HepG2 (cell line): Measurements from ENCODE around the gene ACAA2. TPM values are rescaled to one million over a fixed set of nuclear protein-coding genes. Genes with fewer than 3 reads are reported as not detected.

ENCODE experiments used
- ATAC-seq: fragments of 200-7000 bp; cut with Tn5 transposase; 3 replicates; pipeline ENCODE4 v1.9.1; 2020; ENCODE audit warnings: mild to moderate bottlenecking, moderate library complexity
- BruUV-seq: library from RNA; stranded (reverse); fragments of 400-500 nt; replicated peaks from 2 replicates; lab custom pipeline; 2021; lab: Mats Ljungman, UMichigan
- CTCF ChIA-PET: fragments of 300-600 bp; formaldehyde crosslinking; extraction: SDS; loops from one replicate; lab custom pipeline; 2021; ENCODE audit warnings: low total read pairs, inconsistent platforms, low intra/inter-chr PET ratio; lab: Yijun Ruan, JAX
- POLR2A ChIA-PET: fragments of 350-600 bp; sonication (Branson Sonifier 250); formaldehyde crosslinking; loops from one replicate; lab custom pipeline; 2020; ENCODE audit warnings: antibody characterized with exemption, inconsistent platforms; lab: Yijun Ruan, JAX
- DNase-seq: peaks from one replicate; pipeline ENCODE4 v3.0.0-alpha.2; 2015; ENCODE audit warnings: low spot score
- FAIRE-seq: peaks from 3 replicates; lab custom pipeline; 2011; peaks lifted over from hg19 to GRCh38; lab: Jason Lieb, UNC
- H2AFZ ChIP-seq: one replicate; pipeline ENCODE4 v1.6.1; 2011; ENCODE audit warnings: low read length, inconsistent platforms
- H3K27ac ChIP-seq: fragments of 300-600 bp; 3 replicates; pipeline ENCODE4 v1.8.0; 2011; ENCODE audit warnings: mixed run types, mild to moderate bottlenecking, mixed read lengths, low read length, inconsistent platforms; ENCODE audit not compliant: insufficient read depth; ENCODE audit errors: extremely low read length
- H3K27me3 ChIP-seq, 2 experiments: fragments of 200-600 bp in 1 of 2; 2 replicates in 1 of 2; 3 replicates in 1 of 2; pipeline versions ENCODE4 v1.6.0 to v1.8.0; 2011; ENCODE audit warnings: low read length in 2 of 2, mild to moderate bottlenecking in 2 of 2, moderate library complexity in 2 of 2, inconsistent platforms in 1 of 2; ENCODE audit not compliant: insufficient read depth in 2 of 2, control insufficient read depth in 1 of 2
- H3K36me3 ChIP-seq, 2 experiments: fragments of 200-600 bp in 1 of 2; replicated peaks in 1 of 2; 2 replicates in 1 of 2; 3 replicates in 1 of 2; pipeline versions ENCODE4 v1.5.1 to v1.8.0; 2011; ENCODE audit warnings: low read length in 2 of 2, inconsistent platforms in 1 of 2; ENCODE audit not compliant: insufficient read depth in 2 of 2, control insufficient read depth in 1 of 2
- H3K4me1 ChIP-seq: 2 replicates; pipeline ENCODE4 v1.5.1; 2012; ENCODE audit warnings: low read length, inconsistent platforms; ENCODE audit not compliant: insufficient read depth
- H3K4me2 ChIP-seq: 2 replicates; pipeline ENCODE4 v1.6.0; 2011; ENCODE audit warnings: low read depth, low read length, inconsistent platforms
- H3K4me3 ChIP-seq, 3 experiments: fragments of 200-600 bp in 1 of 3; sonication (generic), shearing (Covaris generic) in 1 of 3; replicated peaks in 1 of 3; 2 replicates each; pipeline ENCODE4 v1.5.1; 2011 to 2016; ENCODE audit warnings: low read length in 3 of 3, inconsistent platforms in 2 of 3, low read depth in 2 of 3, mild to moderate bottlenecking in 2 of 3, control low read depth in 1 of 3, mixed read lengths in 1 of 3; ENCODE audit not compliant: insufficient read depth in 1 of 3
- H3K79me2 ChIP-seq: one replicate; pipeline ENCODE4 v1.6.1; 2011; ENCODE audit warnings: low read length, inconsistent platforms; ENCODE audit not compliant: insufficient read depth
- H3K9ac ChIP-seq: 2 replicates; pipeline ENCODE4 v1.6.0; 2011; ENCODE audit warnings: mild to moderate bottlenecking, low read depth, low read length, inconsistent platforms; ENCODE audit not compliant: insufficient read depth
- H3K9me3 ChIP-seq: 2 replicates; pipeline ENCODE4 v1.5.1; 2012; ENCODE audit warnings: mild to moderate bottlenecking, low read length
- H4K20me1 ChIP-seq: 2 replicates; pipeline ENCODE4 v1.6.0; 2011; ENCODE audit warnings: inconsistent platforms, mild to moderate bottlenecking, low read length, moderate library complexity; ENCODE audit not compliant: insufficient read depth
- CHCHD3 ChIP-seq: sonication (generic); formaldehyde crosslinking; IDR thresholded peaks from 2 replicates; pipeline ENCODE4 v1.8.0; 2022; ENCODE audit warnings: mild to moderate bottlenecking, missing genetic modification reagents, moderate library complexity
- NBN ChIP-seq: fragments of 450-650 bp; conservative IDR thresholded peaks from 2 replicates; pipeline ENCODE4 v1.6.1; 2017
- PLRG1 ChIP-seq: fragments of 450-650 bp; conservative IDR thresholded peaks from 2 replicates; pipeline ENCODE4 v1.6.1; 2016
- POLR2AphosphoS5 ChIP-seq: IDR thresholded peaks from 2 replicates; pipeline ENCODE4 v1.6.1; 2012; ENCODE audit warnings: low read depth, low read length
- SPEN ChIP-seq: sonication (generic); formaldehyde crosslinking; IDR thresholded peaks from 2 replicates; pipeline ENCODE4 v1.5.1; 2020; ENCODE audit warnings: low read depth, mild to moderate bottlenecking, missing genetic modification reagents
- STAG1 ChIP-seq: sonication (generic); formaldehyde crosslinking; IDR thresholded peaks from 2 replicates; pipeline ENCODE4 v1.4.0; 2020; ENCODE audit warnings: missing genetic modification reagents
- TBP ChIP-seq: sonication (generic); formaldehyde crosslinking; IDR thresholded peaks from 2 replicates; pipeline ENCODE4 v1.5.0; 2020; ENCODE audit warnings: missing genetic modification reagents
- TRIM24 ChIP-seq: sonication (generic); formaldehyde crosslinking; IDR thresholded peaks from 2 replicates; pipeline ENCODE4 v1.8.0; 2022; ENCODE audit warnings: mild to moderate bottlenecking, missing genetic modification reagents
- U2AF2 ChIP-seq: fragments of 200-400 bp; formaldehyde crosslinking; IDR thresholded peaks from 2 replicates; pipeline ENCODE4 v1.6.1; 2017; ENCODE audit warnings: low read depth, mild to moderate bottlenecking, low read length
- ZFP37 ChIP-seq: sonication (generic); formaldehyde crosslinking; IDR thresholded peaks from 2 replicates; pipeline ENCODE4 v1.4.0; 2020; ENCODE audit warnings: missing genetic modification reagents, borderline replicate concordance
- ZNF644 ChIP-seq: IDR thresholded peaks from 2 replicates; pipeline ENCODE4 v1.6.1; 2016; ENCODE audit warnings: low read depth
- WGBS: methylation state at CpG from one replicate; pipeline ENCODE4 v1.1.6; 2017; ENCODE audit warnings: low lambda C conversion rate; 5-methylcytosine and 5-hydroxymethylcytosine counted together
- in situ Hi-C: cut with HindIII; loops from 2 replicates; pipeline ENCODE4 v1.10.0; 2017; ENCODE audit warnings: low pct_unique_long_range_greater_than_20kb; ENCODE audit not compliant: extremely low pct_ligation_motif_present
- intact Hi-C: fragments of 100-400 bp; cut with micrococcal nuclease; formaldehyde crosslinking; loops from one replicate; pipeline ENCODE4 v1.10.0; 2022; ENCODE audit not compliant: unreplicated experiment
- polyA plus RNA-seq, 8 experiments: library from polyadenylated mRNA; depleted of rRNA in 3 of 8; stranded (reverse) in 7 of 8; unstranded in 1 of 8; fragments of >200 nt; fragmentation: Illumina TruSeq in 4 of 8; extraction: Trizol in 4 of 8; gene quantifications; 2 replicates each; pipeline versions ENCODE4 v1.2.1 to v1.2.3, GENCODE V29; 2011 to 2016; ENCODE audit warnings: low read depth in 4 of 8, missing spikeins in 1 of 8, mixed read lengths in 1 of 8; ENCODE audit not compliant: insufficient read depth in 1 of 8
- total RNA-seq, 5 experiments: library from RNA; depleted of rRNA; stranded (reverse); fragments of >200 nt; fragmentation: Illumina TruSeq; extraction: Trizol; gene quantifications; 2 replicates each; pipeline ENCODE4 v1.2.3, GENCODE V29; 2016; ENCODE audit warnings: low read depth in 1 of 5
- TF ChIP-seq, protein P1 (sequence below): sonication (generic); formaldehyde crosslinking; IDR thresholded peaks from 2 replicates; pipeline ENCODE4 v1.9.0; 2021; ENCODE audit warnings: missing genetic modification reagents, borderline replicate concordance
- TF ChIP-seq, protein P2 (sequence below): sonication (generic); formaldehyde crosslinking; IDR thresholded peaks from 2 replicates; pipeline ENCODE4 v1.8.0; 2023; ENCODE audit warnings: mild to moderate bottlenecking, missing genetic modification reagents
- TF ChIP-seq, protein P3 (sequence below): sonication (generic); formaldehyde crosslinking; IDR thresholded peaks from 2 replicates; pipeline ENCODE4 v1.5.0; 2020; ENCODE audit warnings: mild to moderate bottlenecking, missing genetic modification reagents
- TF ChIP-seq, protein P4 (sequence below): fragments of 450-650 bp; IDR thresholded peaks from 2 replicates; pipeline ENCODE4 v1.6.1; 2016

Gene ACAA2
- total and polyA plus RNA-seq, 2 of the 13 experiments (the other 11 are each of a cell fraction or from before 2014, with no cell fraction given), result 51.6 to 182 TPM

DNA sequence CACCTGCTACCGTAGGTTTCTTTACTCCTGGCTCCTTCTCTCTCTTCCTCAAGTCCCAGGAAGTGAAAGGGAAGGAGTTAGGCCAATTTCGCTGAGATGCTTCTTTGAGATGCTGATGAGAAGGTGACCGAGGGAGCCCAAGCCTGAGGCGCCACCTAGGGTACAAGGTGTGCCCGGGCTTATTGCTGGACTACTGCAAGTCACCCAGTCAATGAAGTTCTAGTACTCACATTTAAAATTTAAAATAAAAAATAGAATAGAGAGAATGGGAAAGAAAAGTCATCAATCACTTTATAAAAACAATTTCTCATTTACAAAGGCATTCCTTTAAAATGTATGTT is 45.3 kb downstream of the ACAA2 start (continued):
- TF ChIP-seq, protein P1, sequence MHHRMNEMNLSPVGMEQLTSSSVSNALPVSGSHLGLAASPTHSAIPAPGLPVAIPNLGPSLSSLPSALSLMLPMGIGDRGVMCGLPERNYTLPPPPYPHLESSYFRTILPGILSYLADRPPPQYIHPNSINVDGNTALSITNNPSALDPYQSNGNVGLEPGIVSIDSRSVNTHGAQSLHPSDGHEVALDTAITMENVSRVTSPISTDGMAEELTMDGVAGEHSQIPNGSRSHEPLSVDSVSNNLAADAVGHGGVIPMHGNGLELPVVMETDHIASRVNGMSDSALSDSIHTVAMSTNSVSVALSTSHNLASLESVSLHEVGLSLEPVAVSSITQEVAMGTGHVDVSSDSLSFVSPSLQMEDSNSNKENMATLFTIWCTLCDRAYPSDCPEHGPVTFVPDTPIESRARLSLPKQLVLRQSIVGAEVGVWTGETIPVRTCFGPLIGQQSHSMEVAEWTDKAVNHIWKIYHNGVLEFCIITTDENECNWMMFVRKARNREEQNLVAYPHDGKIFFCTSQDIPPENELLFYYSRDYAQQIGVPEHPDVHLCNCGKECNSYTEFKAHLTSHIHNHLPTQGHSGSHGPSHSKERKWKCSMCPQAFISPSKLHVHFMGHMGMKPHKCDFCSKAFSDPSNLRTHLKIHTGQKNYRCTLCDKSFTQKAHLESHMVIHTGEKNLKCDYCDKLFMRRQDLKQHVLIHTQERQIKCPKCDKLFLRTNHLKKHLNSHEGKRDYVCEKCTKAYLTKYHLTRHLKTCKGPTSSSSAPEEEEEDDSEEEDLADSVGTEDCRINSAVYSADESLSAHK (CRISPR knock-in tag), result no peak

DNA sequence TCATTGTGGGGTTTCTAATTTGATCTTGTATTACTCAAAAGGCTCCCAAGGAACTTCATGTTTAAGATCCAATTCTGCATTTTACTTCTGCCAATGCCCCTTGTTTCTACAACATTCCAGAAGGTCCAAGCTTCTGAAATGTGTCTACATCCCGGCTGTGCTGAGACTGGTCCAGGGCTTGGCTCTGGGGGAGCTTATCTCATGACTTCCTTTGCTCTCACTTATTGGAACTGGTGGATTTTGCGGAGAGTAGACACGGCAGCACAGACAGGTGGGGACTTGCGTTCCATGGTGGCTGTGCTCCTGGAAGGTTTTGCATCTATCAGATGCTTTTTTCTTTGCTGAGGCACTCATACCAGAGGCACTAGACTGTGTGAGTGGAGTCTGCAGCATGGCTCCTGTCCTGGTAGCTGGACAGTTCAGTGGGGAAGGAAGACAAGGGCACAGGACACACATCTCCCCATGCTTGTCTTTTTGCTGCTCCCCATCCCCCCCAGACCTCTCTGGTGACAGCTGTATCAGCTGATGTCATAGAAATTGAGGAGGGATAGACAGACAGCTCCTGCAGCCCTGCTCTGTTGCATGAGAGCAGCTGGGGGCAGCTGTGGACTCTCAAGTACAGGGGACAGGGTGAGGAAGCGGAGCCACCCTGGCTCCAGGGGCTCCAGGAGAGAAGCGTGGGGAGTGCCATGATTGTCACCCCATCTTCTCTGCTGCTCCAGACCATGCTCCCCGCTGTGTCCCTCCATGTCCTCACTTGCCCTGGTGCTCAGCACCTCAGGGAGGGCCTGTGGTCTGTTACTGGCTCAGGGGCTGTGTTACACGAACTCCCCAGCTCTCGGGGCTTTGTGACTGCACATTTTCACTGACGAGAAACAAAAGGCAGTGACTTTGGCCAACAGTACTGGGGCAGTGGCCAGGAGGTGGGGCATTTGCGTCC is 46.0 kb downstream of the ACAA2 start:
- ChIA-PET CTCF (interaction anchor here (1.5 to 1.6 kb wide), 2 partner anchors 208 to 257 kb away, joined by 6 to 7 read pairs; no protein-coding TSS in a partner anchor), POLR2A (interaction anchor here (0.6 kb wide), 1 partner anchor 12 kb away, joined by 3 read pairs; no protein-coding TSS in a partner anchor)
- no peaks in the 10 kb centered on the region for H3K36me3 ChIP-seq
- H3K9me3 ChIP-seq, result no peaks in the 10 kb centered on the region
- no peaks in the 10 kb centered on the region for H3K4me1 ChIP-seq
- FAIRE-seq, result no peak
- H4K20me1 ChIP-seq, result no peaks in the 10 kb centered on the region
- no peak overlapping the region for H3K4me2 ChIP-seq
- no peak for ATAC-seq
- no TSS peak for BruUV-seq
- H3K4me3 ChIP-seq, result no peak overlapping the region
- H3K27ac ChIP-seq, result no peak overlapping the region
- in situ Hi-C loops (no loop called here), intact Hi-C loops (loop anchor here (1.0 kb wide), 2 partner anchors 208 to 257 kb away; no protein-coding TSS in a partner anchor)
- H2AFZ ChIP-seq, result no peak overlapping the region
- DNase-seq, result no peak
- no peaks in the 10 kb centered on the region for H3K79me2 ChIP-seq
- H3K9ac ChIP-seq, result no peak overlapping the region
- no peaks in the 10 kb centered on the region for H3K27me3 ChIP-seq
- 54% methylated on average over 8 of the region's 11 CpGs for WGBS
- no peak for TF ChIP-seq STAG1 (CRISPR knock-in tag)
- TF ChIP-seq, protein P2, sequence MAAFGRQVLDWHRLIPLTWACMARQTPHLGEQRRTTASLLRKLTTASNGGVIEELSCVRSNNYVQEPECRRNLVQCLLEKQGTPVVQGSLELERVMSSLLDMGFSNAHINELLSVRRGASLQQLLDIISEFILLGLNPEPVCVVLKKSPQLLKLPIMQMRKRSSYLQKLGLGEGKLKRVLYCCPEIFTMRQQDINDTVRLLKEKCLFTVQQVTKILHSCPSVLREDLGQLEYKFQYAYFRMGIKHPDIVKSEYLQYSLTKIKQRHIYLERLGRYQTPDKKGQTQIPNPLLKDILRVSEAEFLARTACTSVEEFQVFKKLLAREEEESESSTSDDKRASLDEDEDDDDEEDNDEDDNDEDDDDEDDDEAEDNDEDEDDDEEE (CRISPR knock-in tag), result no peak
- TF ChIP-seq CHCHD3, result no peak
- no peak for TF ChIP-seq NBN
- TF ChIP-seq TBP (CRISPR knock-in tag), result no peak
- TF ChIP-seq, protein P3, sequence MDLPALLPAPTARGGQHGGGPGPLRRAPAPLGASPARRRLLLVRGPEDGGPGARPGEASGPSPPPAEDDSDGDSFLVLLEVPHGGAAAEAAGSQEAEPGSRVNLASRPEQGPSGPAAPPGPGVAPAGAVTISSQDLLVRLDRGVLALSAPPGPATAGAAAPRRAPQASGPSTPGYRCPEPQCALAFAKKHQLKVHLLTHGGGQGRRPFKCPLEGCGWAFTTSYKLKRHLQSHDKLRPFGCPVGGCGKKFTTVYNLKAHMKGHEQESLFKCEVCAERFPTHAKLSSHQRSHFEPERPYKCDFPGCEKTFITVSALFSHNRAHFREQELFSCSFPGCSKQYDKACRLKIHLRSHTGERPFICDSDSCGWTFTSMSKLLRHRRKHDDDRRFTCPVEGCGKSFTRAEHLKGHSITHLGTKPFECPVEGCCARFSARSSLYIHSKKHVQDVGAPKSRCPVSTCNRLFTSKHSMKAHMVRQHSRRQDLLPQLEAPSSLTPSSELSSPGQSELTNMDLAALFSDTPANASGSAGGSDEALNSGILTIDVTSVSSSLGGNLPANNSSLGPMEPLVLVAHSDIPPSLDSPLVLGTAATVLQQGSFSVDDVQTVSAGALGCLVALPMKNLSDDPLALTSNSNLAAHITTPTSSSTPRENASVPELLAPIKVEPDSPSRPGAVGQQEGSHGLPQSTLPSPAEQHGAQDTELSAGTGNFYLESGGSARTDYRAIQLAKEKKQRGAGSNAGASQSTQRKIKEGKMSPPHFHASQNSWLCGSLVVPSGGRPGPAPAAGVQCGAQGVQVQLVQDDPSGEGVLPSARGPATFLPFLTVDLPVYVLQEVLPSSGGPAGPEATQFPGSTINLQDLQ (CRISPR knock-in tag), result no peak
- no peak for TF ChIP-seq ZFP37 (CRISPR knock-in tag)
- TF ChIP-seq POLR2AphosphoS5, result no peak
- TF ChIP-seq PLRG1, result no peak
- no peak for TF ChIP-seq TRIM24 (CRISPR knock-in tag)
- TF ChIP-seq, protein P4, sequence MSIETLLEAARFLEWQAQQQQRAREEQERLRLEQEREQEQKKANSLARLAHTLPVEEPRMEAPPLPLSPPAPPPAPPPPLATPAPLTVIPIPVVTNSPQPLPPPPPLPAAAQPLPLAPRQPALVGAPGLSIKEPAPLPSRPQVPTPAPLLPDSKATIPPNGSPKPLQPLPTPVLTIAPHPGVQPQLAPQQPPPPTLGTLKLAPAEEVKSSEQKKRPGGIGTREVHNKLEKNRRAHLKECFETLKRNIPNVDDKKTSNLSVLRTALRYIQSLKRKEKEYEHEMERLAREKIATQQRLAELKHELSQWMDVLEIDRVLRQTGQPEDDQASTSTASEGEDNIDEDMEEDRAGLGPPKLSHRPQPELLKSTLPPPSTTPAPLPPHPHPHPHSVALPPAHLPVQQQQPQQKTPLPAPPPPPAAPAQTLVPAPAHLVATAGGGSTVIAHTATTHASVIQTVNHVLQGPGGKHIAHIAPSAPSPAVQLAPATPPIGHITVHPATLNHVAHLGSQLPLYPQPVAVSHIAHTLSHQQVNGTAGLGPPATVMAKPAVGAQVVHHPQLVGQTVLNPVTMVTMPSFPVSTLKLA, result no peak
- TF ChIP-seq SPEN (CRISPR knock-in tag), result no peak
- TF ChIP-seq U2AF2, result no peak
- TF ChIP-seq ZNF644 (CRISPR knock-in tag), result no peak
